ENCODE measurements around the gene CTSD.

DNA sequence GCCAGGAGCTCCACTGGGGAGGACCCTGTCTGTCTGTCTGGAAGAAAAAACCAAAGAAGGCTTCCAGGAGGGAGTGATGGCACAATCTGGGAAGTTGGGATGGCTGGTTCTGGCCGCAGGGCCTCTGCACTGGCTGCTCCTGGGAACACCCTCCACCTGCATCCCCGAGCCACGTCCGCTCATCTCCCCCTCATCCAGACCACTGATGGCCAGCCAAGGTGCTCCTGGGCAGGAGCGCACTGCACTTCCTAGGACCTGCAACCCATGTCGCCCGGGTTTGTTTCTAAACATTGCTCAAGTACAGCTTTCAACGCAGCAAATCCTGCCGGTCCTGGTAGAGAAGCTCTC is 8.4 kb downstream of the CTSD start:
- TF ChIP-seq CTCF (conservative IDR thresholded peaks at IDR 0.05; ENCODE audit: low read length): no peak
- TF ChIP-seq EZH2phosphoT487 (IDR thresholded peaks at IDR 0.05; ENCODE audit: borderline replicate concordance): no peak

All from Loucy (cell line).